Brain microvascular endothelial cell (primary cell): ENCODE measurements around the gene PUS1.
"Not testable (repeated sequence)": the region's sequence is repeated elsewhere in the genome, so short reads cannot be mapped to it uniquely, and the experiment has no call there.

Experiments used
- DNase-seq: peaks from one replicate; pipeline ENCODE4 v3.0.0-alpha.2; 2020
- H3K27ac ChIP-seq: fragments of 250-450 bp; sonication (Bioruptor Pico); 2 replicates; pipeline ENCODE4 v1.5.1; 2020; ENCODE audit warnings: mild to moderate bottlenecking, moderate library complexity
- H3K27me3 ChIP-seq: fragments of 250-450 bp; sonication (Bioruptor Pico); replicated peaks from 2 replicates; pipeline ENCODE4 v1.5.1; 2020; ENCODE audit warnings: mild to moderate bottlenecking
- H3K36me3 ChIP-seq: fragments of 250-450 bp; sonication (Bioruptor Pico); replicated peaks from 2 replicates; pipeline ENCODE4 v1.5.1; 2020; ENCODE audit warnings: mild to moderate bottlenecking
- H3K4me3 ChIP-seq: 2 replicates; pipeline ENCODE4 v1.5.1; 2011; ENCODE audit warnings: low read depth, mild to moderate bottlenecking, control low read depth, low read length, moderate library complexity
- in situ Hi-C: cut with HindIII; loops from 2 replicates; pipeline ENCODE4 v1.10.0; 2017; ENCODE audit warnings: low sequenced_read_pairs, low pct_ligation_motif_present
- TF ChIP-seq, protein P1 (sequence below): IDR thresholded peaks from 2 replicates; pipeline ENCODE4 v1.5.1; 2011; ENCODE audit warnings: low read depth, mild to moderate bottlenecking, moderate library complexity, low read length, control low read depth, inconsistent platforms; ENCODE audit errors: missing control alignments

Gene PUS1

GRCh38 chr12:131928711-131929580 lies at the start of gene PUS1:
PUS1 (plus strand) TSS chr12:131929276; CDS start chr12:131929723, 447 bp downstream.
- DNase-seq: peak; percentile 89
- Histone ChIP-seq H3K27me3 (no peaks in the 10 kb centered on the region), H3K27ac (peak within 1 kb of the TSS; percentile 84), H3K4me3 (peak within 1 kb of the TSS; percentile 95), H3K36me3 (peaks cover 28% of the 10 kb centered on the region)
- in situ Hi-C loops: no loop called here
- TF ChIP-seq, protein P1, sequence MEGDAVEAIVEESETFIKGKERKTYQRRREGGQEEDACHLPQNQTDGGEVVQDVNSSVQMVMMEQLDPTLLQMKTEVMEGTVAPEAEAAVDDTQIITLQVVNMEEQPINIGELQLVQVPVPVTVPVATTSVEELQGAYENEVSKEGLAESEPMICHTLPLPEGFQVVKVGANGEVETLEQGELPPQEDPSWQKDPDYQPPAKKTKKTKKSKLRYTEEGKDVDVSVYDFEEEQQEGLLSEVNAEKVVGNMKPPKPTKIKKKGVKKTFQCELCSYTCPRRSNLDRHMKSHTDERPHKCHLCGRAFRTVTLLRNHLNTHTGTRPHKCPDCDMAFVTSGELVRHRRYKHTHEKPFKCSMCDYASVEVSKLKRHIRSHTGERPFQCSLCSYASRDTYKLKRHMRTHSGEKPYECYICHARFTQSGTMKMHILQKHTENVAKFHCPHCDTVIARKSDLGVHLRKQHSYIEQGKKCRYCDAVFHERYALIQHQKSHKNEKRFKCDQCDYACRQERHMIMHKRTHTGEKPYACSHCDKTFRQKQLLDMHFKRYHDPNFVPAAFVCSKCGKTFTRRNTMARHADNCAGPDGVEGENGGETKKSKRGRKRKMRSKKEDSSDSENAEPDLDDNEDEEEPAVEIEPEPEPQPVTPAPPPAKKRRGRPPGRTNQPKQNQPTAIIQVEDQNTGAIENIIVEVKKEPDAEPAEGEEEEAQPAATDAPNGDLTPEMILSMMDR: no peak

- Histone ChIP-seq H3K27ac (no peak overlapping the region), H3K27me3 (no peaks in the 10 kb centered on the region), H3K36me3 (no peaks in the 10 kb centered on the region), H3K4me3 (no peak overlapping the region)
- in situ Hi-C loops: loop anchor here (10.0 kb wide), 1 partner anchor 102 kb away; no protein-coding TSS in a partner anchor
- no peak for DNase-seq
- TF ChIP-seq, protein P1: no peak
Observed at GRCh38 chr12:131882804-131883520, 46.1 kb upstream of the PUS1 start.

DNA sequence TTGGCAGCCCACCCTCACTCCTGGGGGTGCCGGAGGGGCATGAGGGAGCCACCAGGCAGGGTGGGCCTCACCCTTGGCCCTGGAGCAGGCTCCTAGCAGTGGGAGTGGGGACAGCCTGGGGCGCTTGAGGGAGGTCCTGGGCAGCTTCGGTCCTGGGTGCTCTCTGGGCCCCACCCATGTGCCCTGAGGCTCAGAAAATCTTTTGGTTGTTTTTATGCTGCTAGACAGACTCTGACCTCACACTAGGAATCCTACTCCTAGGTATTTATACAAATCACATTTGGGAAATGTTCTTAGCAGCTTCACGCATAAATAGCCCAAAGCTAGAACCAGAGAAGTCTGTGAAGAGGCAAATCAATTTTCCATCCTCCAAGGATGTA lies 45.6 kb upstream of the PUS1 start:
- DNase-seq: no peak
- TF ChIP-seq, protein P1: no peak
- Histone ChIP-seq H3K4me3 (no peak overlapping the region), H3K27ac (no peak overlapping the region), H3K27me3 (no peaks in the 10 kb centered on the region), H3K36me3 (no peaks in the 10 kb centered on the region)
- in situ Hi-C loops: loop anchor here (10.0 kb wide), 1 partner anchor 101 kb away; no protein-coding TSS in a partner anchor

GRCh38 chr12:131885076-131885475 lies 44.0 kb upstream of the PUS1 start:
- in situ Hi-C loops: loop anchor here (10.0 kb wide), 1 partner anchor 100 kb away; no protein-coding TSS in a partner anchor
- not testable (repeated sequence) for H3K27ac ChIP-seq
- peak; percentile 22 for DNase-seq

GRCh38 chr12:131885543-131886057 lies 43.5 kb upstream of the PUS1 start:
- no peak overlapping the region for H3K27ac ChIP-seq
- H3K4me3 ChIP-seq: no peak overlapping the region
- H3K27me3 ChIP-seq: no peaks in the 10 kb centered on the region
- in situ Hi-C loops: loop anchor here (10.0 kb wide), 1 partner anchor 99 kb away; no protein-coding TSS in a partner anchor
- no peak for DNase-seq
- H3K36me3 ChIP-seq: no peaks in the 10 kb centered on the region
- TF ChIP-seq, protein P1: no peak

More at GRCh38 chr12:131885076-131885475, 44.0 kb upstream of the PUS1 start:
- H3K27me3 ChIP-seq, H3K4me3 ChIP-seq, H3K36me3 ChIP-seq: not testable (repeated sequence)

GRCh38 chr12:131891722-131892121 lies 37.4 kb upstream of the PUS1 start:
- in situ Hi-C loops, H3K27me3 ChIP-seq, H3K4me3 ChIP-seq, DNase-seq, H3K27ac ChIP-seq, H3K36me3 ChIP-seq: not testable (repeated sequence)
